ENCODE results near the gene ZNF785.
"Not testable (repeated sequence)": the region's sequence is repeated elsewhere in the genome, so short reads cannot be mapped to it uniquely, and the experiment has no call there.

ZNF785 gene

DNA sequence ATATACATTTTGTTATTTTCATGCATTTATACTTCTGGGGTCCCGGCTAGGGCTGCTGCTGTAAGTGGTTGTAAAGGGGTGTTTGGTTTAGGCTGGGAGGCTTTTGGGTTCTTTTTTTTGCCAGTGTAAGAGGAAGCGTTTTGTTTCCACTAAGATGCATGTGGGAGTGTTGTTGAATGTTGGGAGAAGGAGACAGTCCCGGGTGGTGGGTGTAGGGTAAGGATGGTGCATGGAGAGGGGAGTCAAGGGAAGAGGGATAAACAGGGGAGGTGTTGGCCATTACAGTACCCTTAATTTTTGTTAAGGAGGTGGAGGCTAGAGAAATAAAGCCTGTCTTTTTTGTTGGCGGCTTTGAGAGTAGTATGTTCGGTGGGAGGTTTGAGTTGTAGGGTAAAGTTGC lies 42.4 kb downstream of the ZNF785 start:
- FAIRE-seq (no peak), DNase-seq (ENCODE audit: insufficient read length, low spot score) (no peak)

DNA sequence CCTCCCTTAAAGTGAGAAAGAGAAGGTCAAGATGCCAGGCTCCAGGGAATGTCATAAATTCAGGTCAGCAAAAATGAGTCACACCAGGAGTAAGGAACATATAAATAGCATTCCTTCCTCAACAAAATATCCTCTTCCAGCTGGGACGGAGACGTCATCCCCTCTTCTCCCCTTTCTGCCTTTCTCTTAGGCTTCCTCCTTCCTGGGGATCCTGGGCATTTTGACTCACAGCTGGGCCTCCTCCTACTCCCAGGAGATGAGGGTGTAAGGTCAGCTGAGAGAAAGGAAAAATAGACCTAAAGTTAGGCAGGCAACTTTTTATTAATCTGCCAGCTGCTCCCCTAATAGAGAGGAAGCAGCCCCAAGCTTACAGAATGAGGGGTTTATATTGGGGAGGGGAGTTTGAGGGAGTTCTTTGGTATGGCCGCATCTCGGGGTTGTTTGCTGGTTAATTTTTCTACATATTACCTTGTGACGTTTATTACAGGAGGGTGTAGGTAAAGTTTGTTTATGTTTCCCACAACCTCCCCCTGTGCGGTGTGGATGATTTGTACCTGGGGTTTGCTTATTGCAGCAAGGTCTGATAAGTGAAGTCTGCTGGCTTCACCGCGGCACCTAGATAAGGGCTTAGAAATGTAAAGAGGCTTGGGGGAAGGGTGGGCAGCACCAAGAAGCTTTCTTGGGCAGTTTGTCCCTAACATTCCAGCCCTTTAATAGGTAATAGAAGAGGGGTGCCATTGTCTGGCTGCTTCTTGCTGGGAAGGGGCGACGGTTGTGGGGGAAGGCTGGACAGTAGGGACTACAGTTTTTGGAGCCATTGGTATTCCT lies 43.8 kb downstream of the ZNF785 start:
- FAIRE-seq (no peak), DNase-seq (ENCODE audit: insufficient read length, low spot score) (no peak)

DNA sequence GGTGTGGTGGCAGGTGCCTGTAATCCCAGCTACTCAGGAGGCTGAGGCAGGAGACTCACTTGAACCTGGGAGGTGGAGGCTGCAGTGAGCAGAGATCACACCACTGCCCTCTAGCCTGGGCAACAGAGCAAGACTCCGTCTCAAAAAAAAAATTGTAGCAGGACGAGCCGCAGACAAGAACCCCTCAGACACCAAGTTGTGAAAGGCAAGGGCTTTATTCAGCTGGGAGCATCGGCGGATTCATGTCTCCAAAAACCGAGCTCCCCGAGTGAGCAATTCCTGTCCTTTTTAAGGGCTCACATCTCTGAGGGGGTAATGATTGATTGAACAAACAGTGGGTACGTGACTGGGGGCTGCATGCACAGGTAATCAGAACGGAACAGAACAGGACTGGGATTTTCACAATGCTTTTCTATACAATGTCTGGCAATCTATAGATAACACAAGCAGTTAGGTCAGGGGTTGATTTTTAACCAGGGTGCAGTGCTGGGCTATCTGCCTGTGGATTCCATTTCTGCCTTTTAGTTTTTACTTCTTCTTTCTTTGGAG lies 44.5 kb downstream of the ZNF785 start:
- not testable (repeated sequence) for DNase-seq (ENCODE audit: insufficient read length, low spot score); FAIRE-seq

DNA sequence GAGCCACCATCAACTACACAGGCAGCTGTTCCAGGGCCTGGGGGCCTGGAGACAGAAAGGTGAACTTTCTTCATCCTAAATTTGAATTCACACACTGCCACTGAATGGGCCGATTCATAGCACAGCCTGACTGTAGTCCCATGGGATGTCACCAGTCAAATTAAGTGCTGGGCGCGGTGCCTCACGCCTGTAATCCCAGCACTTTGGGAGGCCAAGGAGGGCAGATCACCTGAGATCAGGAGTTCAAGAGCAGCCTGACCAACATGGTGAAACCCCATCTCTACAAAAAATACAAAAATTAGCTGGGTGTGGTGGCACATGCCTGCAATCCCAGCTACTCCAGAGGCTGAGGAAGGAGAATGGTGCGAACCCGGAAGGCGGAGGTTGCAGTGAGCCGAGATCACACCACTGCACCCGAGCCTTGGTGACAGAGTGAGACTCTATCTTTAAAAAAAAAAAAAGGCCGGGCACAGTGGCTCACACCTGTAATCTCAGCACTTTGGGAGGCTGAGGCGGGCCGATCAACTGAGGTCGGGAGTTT lies 45.4 kb downstream of the ZNF785 start:
- DNase-seq (ENCODE audit: insufficient read length, low spot score); FAIRE-seq: not testable (repeated sequence)

DNA sequence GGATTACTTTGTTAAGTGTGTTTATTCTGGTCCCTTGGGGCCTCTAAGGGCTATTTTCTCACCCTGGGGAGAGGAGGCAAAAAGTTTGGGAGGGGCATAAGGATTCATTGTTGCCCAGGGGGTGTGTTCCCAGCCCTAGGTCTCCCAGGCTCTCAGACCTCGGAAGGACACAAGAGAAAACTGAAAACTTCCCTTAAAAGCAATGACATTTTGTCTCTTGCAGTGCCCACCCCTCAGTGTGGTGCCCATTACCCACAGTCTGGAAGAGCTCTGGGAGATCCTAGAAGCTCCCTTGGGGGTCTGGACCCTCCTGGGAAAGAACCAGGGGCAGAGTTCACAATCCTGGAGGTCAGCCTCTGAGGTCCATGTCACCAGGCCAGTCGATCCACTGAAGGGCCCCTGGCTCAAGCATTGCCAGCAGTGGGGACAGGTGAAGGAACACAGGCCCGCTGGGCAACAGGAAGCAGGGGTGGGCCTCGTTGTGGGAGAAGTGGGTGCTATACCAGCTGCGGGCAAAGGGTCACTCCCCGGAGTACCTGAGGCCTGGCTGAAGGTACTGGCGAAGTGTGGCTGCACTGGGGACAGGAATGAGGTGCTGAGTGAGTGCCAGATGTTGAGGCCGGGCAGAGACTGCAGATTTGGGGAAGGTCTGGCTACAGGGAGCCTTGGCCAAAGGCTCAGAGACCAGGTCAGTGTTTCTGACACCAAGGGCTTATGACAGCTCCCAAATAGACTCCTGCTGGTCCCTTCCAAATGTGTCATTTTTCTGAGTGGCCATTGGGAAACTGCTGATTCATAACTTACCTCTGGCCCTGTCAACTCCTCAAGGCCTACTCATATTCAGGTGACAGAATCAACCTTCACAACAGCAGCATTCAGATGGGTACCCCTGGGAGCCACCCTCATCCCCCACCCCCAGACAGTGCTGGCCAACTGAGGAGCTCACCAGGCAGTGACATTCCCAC lies 46.2 kb downstream of the ZNF785 start:
- no peak for DNase-seq (ENCODE audit: insufficient read length, low spot score)
- FAIRE-seq = no peak

DNA sequence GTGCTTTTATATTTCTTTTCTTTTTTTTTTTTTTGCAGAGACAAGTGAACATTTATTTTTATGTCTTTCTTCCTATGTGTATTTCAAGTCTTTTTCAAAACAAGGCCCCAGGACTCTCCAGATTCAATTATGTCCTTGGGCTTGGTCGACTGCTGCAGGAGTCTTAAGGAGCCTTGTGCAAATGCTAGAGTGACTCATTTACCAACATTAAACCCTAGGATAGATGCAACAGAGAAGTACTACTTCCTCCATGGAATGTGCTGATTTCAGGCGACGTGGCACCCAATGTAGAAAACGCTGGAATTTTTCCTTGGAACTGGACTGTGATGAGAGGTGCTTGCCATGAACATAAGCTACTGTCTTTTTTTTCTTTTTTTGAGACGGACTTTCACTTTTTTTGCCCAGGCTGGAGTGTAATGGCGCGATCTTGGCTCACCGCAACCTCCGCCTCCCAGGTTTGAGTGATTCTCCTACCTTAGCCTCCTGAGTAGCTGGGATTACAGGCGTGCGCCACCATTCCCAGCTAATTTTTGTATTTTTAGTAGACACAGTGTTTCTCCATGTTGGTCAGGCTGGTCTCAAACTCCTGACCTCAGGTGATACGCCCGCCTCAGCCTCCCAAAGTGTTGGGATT lies 49.0 kb downstream of the ZNF785 start:
- not testable (repeated sequence) for FAIRE-seq; DNase-seq (ENCODE audit: insufficient read length, low spot score)

DNA sequence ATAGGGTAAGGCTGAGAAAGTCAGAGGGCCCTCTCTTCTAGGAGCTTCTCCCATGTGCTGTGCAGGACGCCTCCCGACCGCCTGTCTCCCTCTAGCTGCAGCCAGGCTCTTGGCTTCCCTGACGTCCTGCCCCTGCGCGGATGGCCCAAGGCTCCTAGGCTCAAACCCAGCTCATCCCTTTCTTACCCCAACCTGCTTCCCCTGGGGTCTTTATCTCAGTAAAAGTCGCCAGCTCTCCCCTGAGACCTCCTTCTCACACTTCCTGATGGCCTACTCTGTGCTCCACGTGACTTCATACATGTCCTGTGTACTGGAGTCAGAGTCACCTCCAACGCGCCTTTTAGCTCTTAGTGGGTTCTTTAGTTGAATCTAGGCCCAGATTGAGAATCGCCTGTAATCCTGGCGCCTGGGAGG lies 49.7 kb downstream of the ZNF785 start:
- FAIRE-seq (peak; percentile 84), DNase-seq (ENCODE audit: insufficient read length, low spot score) (peak; percentile 57)

DNA sequence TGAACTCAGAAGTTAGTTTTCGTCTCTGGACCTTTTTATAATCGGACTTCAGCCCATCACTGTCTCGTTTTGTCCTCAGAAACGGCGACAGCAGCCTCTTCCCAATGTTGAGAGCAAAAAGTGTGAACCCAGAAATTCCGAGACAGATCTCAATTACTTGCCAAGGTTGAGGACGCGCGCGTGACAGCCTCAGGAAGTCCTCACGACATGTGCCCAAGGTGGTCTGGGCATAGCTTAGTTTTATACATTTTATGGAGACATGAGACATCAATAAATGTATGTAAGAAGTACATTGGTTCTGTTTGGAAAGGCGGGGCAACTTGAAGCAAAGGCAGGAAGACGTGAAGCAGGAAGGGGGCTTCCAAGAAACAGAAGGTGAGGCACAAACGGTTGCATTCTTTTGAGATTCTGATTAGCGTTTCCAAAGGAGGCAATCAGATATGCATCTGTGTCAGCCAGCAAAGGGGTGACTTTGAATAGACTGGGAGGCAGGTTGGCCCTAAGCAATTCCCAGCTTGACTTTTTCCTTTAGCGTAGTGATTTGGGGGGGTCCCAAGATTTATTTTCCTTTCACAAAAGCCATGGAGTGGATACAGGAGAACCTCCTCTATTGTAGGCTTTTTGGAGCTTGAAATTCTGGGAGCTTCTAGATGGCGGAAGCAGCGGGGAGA lies 50.3 kb downstream of the ZNF785 start:
- FAIRE-seq = no peak
- DNase-seq (ENCODE audit: insufficient read length, low spot score) = no peak

DNA sequence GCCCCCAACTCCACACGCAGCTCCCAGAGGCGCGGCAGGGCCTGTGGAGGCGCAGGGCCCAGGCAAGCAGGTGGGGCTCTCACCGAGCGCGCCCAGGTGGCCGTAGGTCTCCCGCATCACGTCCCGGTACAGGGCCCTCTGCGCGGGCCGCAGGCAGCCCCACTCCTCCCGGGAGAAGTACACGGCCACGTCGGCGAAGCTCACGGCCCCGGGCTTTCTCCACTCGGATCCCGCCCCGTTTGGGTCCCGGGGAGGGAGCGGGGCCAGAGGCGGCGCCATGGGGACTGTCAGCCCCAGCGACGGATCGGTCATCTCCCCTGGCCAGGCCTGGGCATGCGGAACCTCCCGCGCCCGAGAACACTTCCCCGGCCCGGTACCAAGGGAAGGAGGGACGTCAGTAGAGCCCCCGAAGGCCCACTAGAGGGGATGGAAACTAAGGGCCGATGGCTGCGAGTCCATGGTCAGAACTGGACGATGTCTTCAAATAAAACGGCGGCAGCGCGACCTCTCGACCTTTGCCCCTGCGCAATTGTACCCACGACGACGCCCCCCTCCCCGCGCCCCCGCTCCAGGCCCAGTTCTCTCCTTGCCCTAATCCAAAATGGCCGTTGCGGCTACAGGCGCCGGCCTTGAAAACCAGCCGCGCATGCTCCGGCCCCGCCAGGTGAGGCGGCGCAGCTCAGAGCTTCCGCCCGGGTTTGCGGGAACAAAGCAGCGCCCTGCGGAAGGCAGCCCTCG lies 51.0 kb downstream of the ZNF785 start, which contains the start of gene ZNF747:
Gene ZNF747, minus strand, starts transcription at position 491 of the 738 bp plus-strand sequence. Its CDS starts 179 bp downstream, at position 312.
- DNase-seq (ENCODE audit: insufficient read length, low spot score) (peak; percentile 90), FAIRE-seq (peak; percentile 81)

DNA sequence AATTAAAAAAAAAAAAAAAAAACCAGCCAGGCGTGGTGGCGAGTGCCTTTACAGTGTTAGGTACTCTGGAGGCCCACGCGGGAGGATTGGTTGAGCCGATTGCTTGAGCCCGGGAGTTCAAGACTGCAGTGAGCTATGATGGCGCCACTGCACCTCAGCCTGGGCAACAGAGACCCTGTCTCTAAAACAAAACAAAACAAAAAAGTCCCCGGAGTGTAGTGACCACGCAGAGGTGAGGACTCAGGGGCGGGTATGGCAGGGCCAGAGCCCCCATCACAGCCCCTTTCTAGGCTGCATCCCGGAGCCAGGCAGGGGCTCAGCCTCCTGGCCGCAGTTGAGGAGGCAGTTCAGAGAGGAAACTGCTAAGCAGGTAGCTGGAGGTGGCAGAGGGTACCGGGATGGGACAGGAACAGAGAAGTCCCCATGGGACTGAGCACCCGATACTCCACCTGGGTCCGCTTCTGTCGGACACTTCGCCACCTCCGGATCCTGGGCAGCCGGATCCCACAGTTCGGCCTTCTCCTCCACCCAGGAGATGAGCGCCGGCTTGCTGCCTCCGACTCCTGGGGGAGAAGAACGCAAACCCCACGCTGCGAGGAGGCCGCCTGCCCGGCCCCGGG lies 51.6 kb downstream of the ZNF785 start:
- DNase-seq (ENCODE audit: insufficient read length, low spot score) = no peak
- peak; percentile 51 for FAIRE-seq

DNA sequence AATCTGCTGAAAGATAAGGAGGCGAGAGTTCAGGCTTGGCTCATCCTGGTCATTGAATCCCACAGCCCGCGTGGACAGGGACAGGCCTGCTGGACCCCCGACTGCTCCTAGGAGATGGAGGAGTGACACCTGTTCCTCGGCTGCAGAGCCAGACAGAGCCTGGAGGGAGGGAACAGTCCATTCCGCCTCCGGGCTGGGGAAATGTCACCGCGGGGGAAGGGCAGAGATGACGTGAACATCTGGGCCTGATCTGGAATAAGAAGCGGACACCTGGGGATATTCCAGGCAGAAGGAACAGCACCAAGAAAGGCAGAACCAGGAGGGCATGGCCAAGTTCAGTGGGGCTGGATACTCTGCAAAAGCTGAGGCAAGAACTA lies 52.4 kb downstream of the ZNF785 start:
- no peak for DNase-seq (ENCODE audit: insufficient read length, low spot score)
- FAIRE-seq = no peak

DNA sequence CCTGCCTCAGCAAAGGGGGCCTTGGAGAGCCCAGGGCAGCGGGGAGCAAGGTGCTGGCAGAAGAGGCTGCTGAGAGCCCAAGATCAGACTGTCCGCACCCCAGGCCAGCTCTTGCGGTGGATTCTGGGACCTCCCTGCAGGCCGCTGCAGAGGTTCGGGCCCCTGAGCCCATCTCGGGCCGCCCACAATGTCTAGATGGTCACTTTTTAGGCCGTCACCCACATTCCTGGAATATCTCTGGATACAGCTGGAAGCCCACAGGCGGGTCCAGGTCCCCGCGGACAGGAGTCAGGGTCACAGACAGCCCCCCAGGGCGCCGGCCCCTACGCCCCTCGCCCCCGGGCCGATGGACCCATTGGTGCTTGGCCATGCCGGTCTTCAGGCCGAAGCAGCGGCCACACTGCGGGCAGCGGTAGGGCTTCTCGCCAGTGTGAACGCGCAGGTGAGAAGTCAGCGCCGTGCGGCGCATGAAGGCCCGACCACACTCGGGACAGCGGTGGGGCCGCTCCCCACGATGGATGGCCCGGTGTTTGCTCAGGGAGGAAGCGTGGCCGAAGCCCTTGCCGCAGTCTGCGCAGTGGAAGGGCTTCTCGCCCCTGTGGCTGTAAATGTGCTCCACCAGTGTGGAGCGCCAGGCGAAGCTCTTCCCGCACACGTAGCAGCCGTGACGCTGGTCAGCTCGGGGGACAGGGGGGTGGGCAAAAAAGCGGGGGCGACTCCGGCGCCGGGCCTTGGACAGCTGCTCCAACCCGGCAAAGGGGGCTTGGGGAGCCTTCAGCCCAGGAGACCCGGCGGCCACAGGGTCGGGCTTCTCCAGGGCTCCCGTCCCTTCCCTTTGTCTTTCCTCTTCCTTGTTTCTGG lies 53.0 kb downstream of the ZNF785 start:
- no peak for DNase-seq (ENCODE audit: insufficient read length, low spot score)
- FAIRE-seq = no peak
